B cell (primary cell): ENCODE measurements around the gene FAM186B. TPM values are rescaled to one million over a fixed set of nuclear protein-coding genes. Genes with fewer than 3 reads are reported as not detected.

ENCODE experiments used
- ATAC-seq: fragments of 200-7000 bp; cut with Tn5 transposase; one replicate; pipeline ENCODE4 v1.10.0; 2021; ENCODE audit warnings: low read depth, mild to moderate bottlenecking, moderate number of reproducible peaks, moderate library complexity
- CTCF ChIA-PET: fragments of 350-600 bp; sonication (Branson Sonifier 250); formaldehyde crosslinking; loops from one replicate; lab custom pipeline; 2021; ENCODE audit warnings: antibody characterized with exemption, inconsistent platforms; lab: Charles Lee
- POLR2A ChIA-PET: fragments of 350-600 bp; sonication (Branson Sonifier 250); formaldehyde crosslinking; loops from one replicate; lab custom pipeline; 2021; ENCODE audit warnings: antibody characterized with exemption; lab: Charles Lee
- DNase-seq: peaks from one replicate; pipeline ENCODE4 v3.0.0; 2013
- H2AFZ ChIP-seq: 2 replicates; pipeline ENCODE4 v1.6.1; 2012; ENCODE audit warnings: mild to moderate bottlenecking, low read depth, low read length; ENCODE audit not compliant: insufficient read depth, poor library complexity, severe bottlenecking
- H3K27ac ChIP-seq, 2 donors: 1 replicate in 1 of 2; 2 replicates in 1 of 2; pipeline ENCODE4 v1.5.1; 2012 to 2013; ENCODE audit warnings: low read length in 2 of 2, mild to moderate bottlenecking in 2 of 2, moderate library complexity in 1 of 2
- H3K27me3 ChIP-seq, 4 experiments: fragments of 200-600 bp in 1 of 4; sonication (generic) in 1 of 4; replicated peaks in 1 of 4; 1 replicate in 2 of 4; 2 replicates in 2 of 4; pipeline versions ENCODE4 v1.6.1 to v1.7.0; 2013 to 2016; ENCODE audit warnings: low read length in 3 of 4, mild to moderate bottlenecking in 2 of 4, mixed read lengths in 1 of 4, moderate library complexity in 1 of 4; ENCODE audit not compliant: insufficient read depth in 4 of 4, control insufficient read depth in 3 of 4; ENCODE audit errors: control extremely low read depth in 1 of 4
- H3K36me3 ChIP-seq, 2 experiments: replicated peaks in 1 of 2; 1 replicate in 1 of 2; 2 replicates in 1 of 2; pipeline versions ENCODE4 v1.6.1 to v1.7.1; 2013; ENCODE audit warnings: low read length in 1 of 2; ENCODE audit not compliant: insufficient read depth in 2 of 2, control insufficient read depth in 1 of 2; ENCODE audit errors: control extremely low read depth in 1 of 2, extremely low read depth in 1 of 2
- H3K4me1 ChIP-seq, 2 donors: fragments of 200-600 bp in 1 of 2; sonication (generic) in 1 of 2; 1 replicate in 1 of 2; 2 replicates in 1 of 2; pipeline versions ENCODE4 v1.5.1 to v1.6.1; 2013 to 2017; ENCODE audit warnings: low read length in 2 of 2; ENCODE audit not compliant: control insufficient read depth in 2 of 2, insufficient read depth in 2 of 2
- H3K4me2 ChIP-seq: replicated peaks from 2 replicates; pipeline ENCODE3; 2012; ENCODE audit warnings: mild to moderate bottlenecking, low read depth, low read length; ENCODE audit not compliant: poor library complexity, severe bottlenecking
- H3K4me3 ChIP-seq, 5 experiments: fragments of 200-600 bp in 1 of 5; sonication (generic) in 1 of 5; 1 replicate in 3 of 5; 2 replicates in 2 of 5; pipeline versions ENCODE4 v1.5.1 to v1.7.0; 2011 to 2016; ENCODE audit warnings: low read length in 4 of 5, mild to moderate bottlenecking in 4 of 5, low read depth in 2 of 5, control low read depth in 1 of 5, moderate library complexity in 1 of 5; ENCODE audit not compliant: insufficient read depth in 1 of 5; ENCODE audit errors: control extremely low read depth in 1 of 5, extremely low read depth in 1 of 5
- H3K79me2 ChIP-seq: fragments of 200-600 bp; sonication (generic); one replicate; pipeline ENCODE4 v1.6.0; 2016; ENCODE audit warnings: low read length; ENCODE audit not compliant: control insufficient read depth, insufficient read depth
- H3K9ac ChIP-seq: fragments of 200-600 bp; sonication (generic); 2 replicates; pipeline ENCODE4 v1.6.1; 2017; ENCODE audit warnings: mild to moderate bottlenecking, low read length, moderate library complexity
- H3K9me3 ChIP-seq, 3 donors: one replicate each; pipeline versions ENCODE4 v1.6.1 to v1.7.1; 2013; ENCODE audit warnings: low read length in 2 of 3; ENCODE audit not compliant: control insufficient read depth in 2 of 3, insufficient read depth in 1 of 3; ENCODE audit errors: control extremely low read depth in 1 of 3
- H4K20me1 ChIP-seq: 2 replicates; pipeline ENCODE4 v1.6.0; 2012; ENCODE audit warnings: mild to moderate bottlenecking, low read length; ENCODE audit not compliant: insufficient read depth, control insufficient read depth, poor library complexity, severe bottlenecking
- H3K27ac Mint-ChIP-seq: one replicate; pipeline ENCODE4 v1.8.0; 2021; ENCODE audit warnings: mixed read lengths
- H3K27me3 Mint-ChIP-seq: one replicate; pipeline ENCODE4 v1.8.0; 2021; ENCODE audit warnings: mixed read lengths
- H3K4me1 Mint-ChIP-seq: one replicate; pipeline ENCODE4 v1.8.0; 2021; ENCODE audit warnings: mixed read lengths
- H3K4me3 Mint-ChIP-seq: one replicate; pipeline ENCODE4 v1.8.0; 2021; ENCODE audit warnings: mixed read lengths
- H3K9me3 Mint-ChIP-seq: one replicate; pipeline ENCODE4 v1.8.0; 2022; ENCODE audit warnings: mixed read lengths; ENCODE audit not compliant: insufficient read depth
- EZH2 ChIP-seq: IDR thresholded peaks from 2 replicates; pipeline ENCODE4 v1.6.1; 2012; ENCODE audit warnings: borderline replicate concordance, low read depth, mild to moderate bottlenecking, moderate library complexity, low read length; ENCODE audit not compliant: insufficient read depth, poor library complexity, severe bottlenecking
- WGBS: methylation state at CpG from one replicate; pipeline ENCODE4 v1.1.5; 2013; ENCODE audit warnings: missing lambda C conversion rate; ENCODE audit not compliant: insufficient coverage; 5-methylcytosine and 5-hydroxymethylcytosine counted together
- intact Hi-C: fragments of 100-400 bp; cut with micrococcal nuclease; formaldehyde crosslinking; loops from one replicate; pipeline ENCODE4 v1.10.0; 2022
- polyA plus RNA-seq: library from polyadenylated mRNA; depleted of rRNA; stranded (reverse); fragments of >200 nt; gene quantifications from 2 replicates; pipeline ENCODE4 v1.2.3, GENCODE V29; 2012
- total RNA-seq, 2 donors: library from RNA; stranded (reverse); fragments of 120-200 nt in 1 of 2; gene quantifications; 1 replicate in 1 of 2; 2 replicates in 1 of 2; pipeline versions ENCODE4 v1.2.3 to v1.2.4, GENCODE V29; 2013 to 2022
- TF ChIP-seq, protein P1 (sequence below): fragments of 200-600 bp; IDR thresholded peaks from one replicate; pipeline ENCODE4 v1.8.0; 2022; ENCODE audit warnings: antibody characterized with exemption, mild to moderate bottlenecking

Gene FAM186B
- total and polyA plus RNA-seq, 2 donors (not counting 1 experiment from before 2014, with no cell fraction given): 0.13 to 0.47 TPM

DNA sequence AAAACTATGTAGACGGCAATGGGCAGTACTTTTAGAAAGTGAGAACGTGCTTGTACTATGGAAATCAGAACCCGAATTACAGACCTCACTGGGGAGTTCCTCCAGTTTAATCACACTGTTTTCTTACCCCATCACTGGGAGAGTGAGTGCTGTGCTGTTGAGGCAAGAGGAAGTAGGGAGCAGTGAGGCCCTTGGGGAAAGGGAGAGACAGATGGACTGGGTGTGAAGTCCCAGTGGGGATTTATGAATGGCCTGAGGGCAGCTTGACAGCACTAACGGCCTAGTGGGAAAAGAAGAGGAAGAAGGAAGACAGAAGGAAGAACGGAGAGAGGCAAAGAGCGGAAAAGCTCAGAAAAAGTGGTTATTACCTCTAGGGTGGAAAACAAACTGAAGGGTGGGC, 43.2 kb downstream of the FAM186B start:
- H3K4me2 ChIP-seq: no peak overlapping the region
- DNase-seq: no peak
- no peaks in the 10 kb centered on the region for H3K9me3 Mint-ChIP-seq
- no peak overlapping the region for H3K27ac ChIP-seq
- no peak overlapping the region for H3K4me3 ChIP-seq
- H3K4me1 ChIP-seq: peaks cover 9 to 11% of the 10 kb centered on the region in 2 donors
- H3K27ac Mint-ChIP-seq: no peak overlapping the region
- peaks cover 4% of the 10 kb centered on the region for H3K4me1 Mint-ChIP-seq
- POLR2A ChIA-PET: no interaction called here
- no peaks in the 10 kb centered on the region for H3K27me3 Mint-ChIP-seq
- WGBS: 92% methylated on average over 4 of the region's 6 CpGs
- peaks cover 34% of the 10 kb centered on the region for H4K20me1 ChIP-seq
- peaks cover 0 to 82% of the 10 kb centered on the region in 2 experiments for H3K36me3 ChIP-seq
- no peak overlapping the region for H3K9ac ChIP-seq
- no peaks in the 10 kb centered on the region for H3K27me3 ChIP-seq
- TF ChIP-seq, protein P1, sequence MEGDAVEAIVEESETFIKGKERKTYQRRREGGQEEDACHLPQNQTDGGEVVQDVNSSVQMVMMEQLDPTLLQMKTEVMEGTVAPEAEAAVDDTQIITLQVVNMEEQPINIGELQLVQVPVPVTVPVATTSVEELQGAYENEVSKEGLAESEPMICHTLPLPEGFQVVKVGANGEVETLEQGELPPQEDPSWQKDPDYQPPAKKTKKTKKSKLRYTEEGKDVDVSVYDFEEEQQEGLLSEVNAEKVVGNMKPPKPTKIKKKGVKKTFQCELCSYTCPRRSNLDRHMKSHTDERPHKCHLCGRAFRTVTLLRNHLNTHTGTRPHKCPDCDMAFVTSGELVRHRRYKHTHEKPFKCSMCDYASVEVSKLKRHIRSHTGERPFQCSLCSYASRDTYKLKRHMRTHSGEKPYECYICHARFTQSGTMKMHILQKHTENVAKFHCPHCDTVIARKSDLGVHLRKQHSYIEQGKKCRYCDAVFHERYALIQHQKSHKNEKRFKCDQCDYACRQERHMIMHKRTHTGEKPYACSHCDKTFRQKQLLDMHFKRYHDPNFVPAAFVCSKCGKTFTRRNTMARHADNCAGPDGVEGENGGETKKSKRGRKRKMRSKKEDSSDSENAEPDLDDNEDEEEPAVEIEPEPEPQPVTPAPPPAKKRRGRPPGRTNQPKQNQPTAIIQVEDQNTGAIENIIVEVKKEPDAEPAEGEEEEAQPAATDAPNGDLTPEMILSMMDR: no peak
- TF ChIP-seq EZH2: no peak
- intact Hi-C loops: no loop called here
- H3K4me3 Mint-ChIP-seq: no peak overlapping the region
- peaks cover 18% of the 10 kb centered on the region for H3K79me2 ChIP-seq
- no peak overlapping the region for H2AFZ ChIP-seq
- ATAC-seq: no peak
- CTCF ChIA-PET: interaction anchor here (1.4 kb wide), 1 partner anchor 146 kb away, joined by 3 read pairs; no protein-coding TSS in a partner anchor
- no peaks in the 10 kb centered on the region for H3K9me3 ChIP-seq

DNA sequence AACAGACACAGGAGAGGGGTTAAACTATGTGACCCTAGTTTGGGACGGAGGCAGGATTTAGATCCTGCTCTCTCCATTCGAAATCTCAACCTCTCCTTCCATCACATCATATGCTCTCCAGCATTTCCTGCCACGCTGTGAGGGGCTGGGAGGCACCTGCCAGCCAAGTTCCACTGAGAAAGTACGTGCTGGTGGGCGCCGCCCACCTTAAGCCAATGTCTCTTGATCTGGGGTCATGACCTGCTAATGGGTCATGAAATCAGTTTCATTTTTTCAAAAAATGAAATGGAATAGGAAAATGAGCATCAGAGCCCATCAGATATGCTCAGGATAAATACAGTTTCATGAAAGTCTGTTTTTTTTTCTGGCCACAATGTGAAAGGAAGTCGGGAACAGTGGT, 44.7 kb downstream of the FAM186B start:
- POLR2A ChIA-PET: no interaction called here
- Histone ChIP-seq H3K27ac (no peak overlapping the region), H3K4me1 (no peaks in the 10 kb centered on the region), H3K36me3 (peaks cover 0 to 77% of the 10 kb centered on the region in 2 experiments), H2AFZ (no peak overlapping the region), H3K4me3 (no peak overlapping the region), H3K9me3 (no peaks in the 10 kb centered on the region), H3K79me2 (peaks cover 3% of the 10 kb centered on the region), H3K4me2 (no peak overlapping the region), H3K9ac (no peak overlapping the region), H4K20me1 (peaks cover 19% of the 10 kb centered on the region), H3K27me3 (no peaks in the 10 kb centered on the region)
- Mint-ChIP-seq H3K4me3 (no peak overlapping the region), H3K27me3 (no peaks in the 10 kb centered on the region), H3K27ac (no peak overlapping the region), H3K9me3 (no peaks in the 10 kb centered on the region), H3K4me1 (no peaks in the 10 kb centered on the region)
- DNase-seq (no peak), ATAC-seq (no peak)
- intact Hi-C loops: no loop called here
- 90% methylated on average over 6 of the region's 7 CpGs for WGBS
- TF ChIP-seq EZH2: no peak
- TF ChIP-seq, protein P1: no peak
- CTCF ChIA-PET: no interaction called here
